WERI-Rb-1 (cell line): Measurements from ENCODE around the gene SRPK3.

Experiments used
- DNase-seq: peaks from one replicate; pipeline ENCODE4 v3.0.0-alpha.2; 2020
- H3K27ac ChIP-seq: fragments of 250-450 bp; sonication (Bioruptor Pico); 2 replicates; pipeline ENCODE4 v1.5.1; 2020; ENCODE audit warnings: mild to moderate bottlenecking, moderate library complexity
- H3K27me3 ChIP-seq: fragments of 250-450 bp; sonication (Bioruptor Pico); 2 replicates; pipeline ENCODE4 v1.5.1; 2021; ENCODE audit warnings: mild to moderate bottlenecking, low read depth, moderate library complexity; ENCODE audit not compliant: insufficient read depth, severe bottlenecking
- H3K36me3 ChIP-seq: fragments of 250-450 bp; sonication (Bioruptor Pico); 2 replicates; pipeline ENCODE4 v1.5.1; 2020; ENCODE audit warnings: mild to moderate bottlenecking, moderate library complexity
- H3K4me3 ChIP-seq: 2 replicates; pipeline ENCODE4 v1.5.1; 2011; ENCODE audit warnings: low read depth, mild to moderate bottlenecking, control low read depth, low read length
- H3K9me3 ChIP-seq: fragments of 250-450 bp; sonication (Bioruptor Pico); 2 replicates; pipeline ENCODE4 v1.5.1; 2021; ENCODE audit warnings: mild to moderate bottlenecking, moderate library complexity; ENCODE audit not compliant: severe bottlenecking
- TF ChIP-seq, protein P1 (sequence below): IDR thresholded peaks from 2 replicates; pipeline ENCODE4 v1.5.1; 2011; ENCODE audit warnings: low read depth, mild to moderate bottlenecking, control low read depth, inconsistent platforms, low read length

Gene SRPK3

DNA sequence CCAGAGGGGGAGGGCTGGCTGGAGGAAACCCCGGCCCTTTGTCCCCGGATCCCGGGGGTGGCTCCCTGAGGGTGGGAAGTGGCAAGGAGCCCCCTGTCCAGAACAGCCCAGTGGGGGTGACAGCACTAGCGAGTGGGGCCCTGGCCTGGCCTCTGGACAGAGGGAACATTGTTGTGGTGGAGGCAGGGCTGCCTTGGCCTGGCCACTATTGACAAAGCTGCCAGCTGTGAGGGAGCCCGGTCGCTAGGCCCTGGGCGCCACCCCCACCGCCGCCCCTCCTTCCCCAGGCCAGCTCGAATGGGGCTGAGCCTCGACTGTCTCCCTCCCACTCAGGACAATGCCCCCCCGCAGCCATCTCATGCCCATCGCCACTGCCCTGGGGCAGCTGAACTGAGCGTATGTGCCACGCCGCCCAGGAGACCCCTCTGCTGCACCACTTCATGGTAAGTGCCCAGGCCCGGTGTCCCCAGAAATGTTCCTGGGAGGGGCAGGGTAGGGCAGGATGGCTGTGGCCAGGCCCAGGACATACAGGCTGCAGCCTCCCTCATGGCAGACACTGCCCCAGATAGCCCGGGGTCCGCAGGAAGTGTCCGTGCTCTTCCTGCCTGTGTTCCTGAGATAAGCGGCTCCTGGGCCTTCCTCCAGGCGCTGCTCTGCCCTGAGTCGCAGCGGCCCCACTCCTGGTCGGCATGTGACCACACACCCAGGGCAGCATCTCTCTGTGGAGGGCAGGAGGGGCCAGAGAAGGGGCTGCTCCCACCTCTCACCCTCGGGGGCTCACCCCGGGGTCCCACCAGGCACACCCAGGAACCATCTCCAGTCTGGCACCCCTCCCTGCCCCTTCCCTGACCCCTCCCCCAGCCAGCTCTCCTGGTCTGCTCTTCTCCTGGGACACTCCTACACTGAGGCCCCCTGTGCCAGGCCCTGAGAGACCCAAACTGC, 15.4 kb upstream of the SRPK3 start:
- Histone ChIP-seq H3K27ac (no peak overlapping the region), H3K27me3 (peaks cover 38% of the 10 kb centered on the region), H3K9me3 (no peaks in the 10 kb centered on the region), H3K36me3 (no peaks in the 10 kb centered on the region), H3K4me3 (no peak overlapping the region)
- peak; percentile 12 for DNase-seq
- TF ChIP-seq, protein P1, sequence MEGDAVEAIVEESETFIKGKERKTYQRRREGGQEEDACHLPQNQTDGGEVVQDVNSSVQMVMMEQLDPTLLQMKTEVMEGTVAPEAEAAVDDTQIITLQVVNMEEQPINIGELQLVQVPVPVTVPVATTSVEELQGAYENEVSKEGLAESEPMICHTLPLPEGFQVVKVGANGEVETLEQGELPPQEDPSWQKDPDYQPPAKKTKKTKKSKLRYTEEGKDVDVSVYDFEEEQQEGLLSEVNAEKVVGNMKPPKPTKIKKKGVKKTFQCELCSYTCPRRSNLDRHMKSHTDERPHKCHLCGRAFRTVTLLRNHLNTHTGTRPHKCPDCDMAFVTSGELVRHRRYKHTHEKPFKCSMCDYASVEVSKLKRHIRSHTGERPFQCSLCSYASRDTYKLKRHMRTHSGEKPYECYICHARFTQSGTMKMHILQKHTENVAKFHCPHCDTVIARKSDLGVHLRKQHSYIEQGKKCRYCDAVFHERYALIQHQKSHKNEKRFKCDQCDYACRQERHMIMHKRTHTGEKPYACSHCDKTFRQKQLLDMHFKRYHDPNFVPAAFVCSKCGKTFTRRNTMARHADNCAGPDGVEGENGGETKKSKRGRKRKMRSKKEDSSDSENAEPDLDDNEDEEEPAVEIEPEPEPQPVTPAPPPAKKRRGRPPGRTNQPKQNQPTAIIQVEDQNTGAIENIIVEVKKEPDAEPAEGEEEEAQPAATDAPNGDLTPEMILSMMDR = no peak

DNA sequence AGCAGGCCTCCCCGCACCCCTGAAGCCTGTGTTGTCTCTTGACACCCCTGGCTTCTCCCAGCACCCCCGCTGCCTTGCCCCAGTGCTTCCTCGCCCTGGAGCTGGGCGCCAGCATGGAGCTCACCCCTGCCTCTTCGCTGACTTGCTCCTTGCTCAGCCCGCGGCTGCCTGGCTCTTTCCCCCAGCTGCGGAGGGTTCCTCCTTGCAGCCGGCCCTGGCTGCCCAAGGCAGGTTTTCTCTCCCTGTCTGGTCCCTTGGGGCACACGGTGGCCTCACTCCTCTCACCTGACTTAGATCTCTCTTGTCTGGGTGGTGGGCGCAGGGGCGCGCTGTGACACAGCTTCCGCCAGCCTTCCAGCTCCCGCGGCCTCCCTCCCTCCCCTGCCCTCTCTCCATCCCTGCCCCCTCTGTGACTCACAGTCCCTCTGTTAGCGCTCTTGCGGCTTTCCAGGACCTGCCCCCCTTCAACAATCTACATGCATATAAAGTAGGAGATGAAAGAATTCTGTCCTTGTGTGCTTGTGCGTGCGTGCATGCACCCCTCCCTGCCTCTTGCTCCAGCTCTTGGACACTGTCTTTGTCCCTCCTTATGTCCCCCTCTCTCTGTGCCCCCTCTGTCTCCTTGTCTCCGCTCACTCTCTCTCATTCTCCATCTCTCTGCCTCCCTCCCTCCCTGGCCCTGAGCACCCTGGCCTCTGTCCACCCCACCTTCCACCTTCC, 14.6 kb upstream of the SRPK3 start:
- TF ChIP-seq, protein P1 = no peak
- peaks cover 40% of the 10 kb centered on the region for H3K27me3 ChIP-seq
- H3K27ac ChIP-seq = no peak overlapping the region
- no peaks in the 10 kb centered on the region for H3K9me3 ChIP-seq
- no peak overlapping the region for H3K4me3 ChIP-seq
- no peaks in the 10 kb centered on the region for H3K36me3 ChIP-seq
- peak; percentile 36 for DNase-seq

DNA sequence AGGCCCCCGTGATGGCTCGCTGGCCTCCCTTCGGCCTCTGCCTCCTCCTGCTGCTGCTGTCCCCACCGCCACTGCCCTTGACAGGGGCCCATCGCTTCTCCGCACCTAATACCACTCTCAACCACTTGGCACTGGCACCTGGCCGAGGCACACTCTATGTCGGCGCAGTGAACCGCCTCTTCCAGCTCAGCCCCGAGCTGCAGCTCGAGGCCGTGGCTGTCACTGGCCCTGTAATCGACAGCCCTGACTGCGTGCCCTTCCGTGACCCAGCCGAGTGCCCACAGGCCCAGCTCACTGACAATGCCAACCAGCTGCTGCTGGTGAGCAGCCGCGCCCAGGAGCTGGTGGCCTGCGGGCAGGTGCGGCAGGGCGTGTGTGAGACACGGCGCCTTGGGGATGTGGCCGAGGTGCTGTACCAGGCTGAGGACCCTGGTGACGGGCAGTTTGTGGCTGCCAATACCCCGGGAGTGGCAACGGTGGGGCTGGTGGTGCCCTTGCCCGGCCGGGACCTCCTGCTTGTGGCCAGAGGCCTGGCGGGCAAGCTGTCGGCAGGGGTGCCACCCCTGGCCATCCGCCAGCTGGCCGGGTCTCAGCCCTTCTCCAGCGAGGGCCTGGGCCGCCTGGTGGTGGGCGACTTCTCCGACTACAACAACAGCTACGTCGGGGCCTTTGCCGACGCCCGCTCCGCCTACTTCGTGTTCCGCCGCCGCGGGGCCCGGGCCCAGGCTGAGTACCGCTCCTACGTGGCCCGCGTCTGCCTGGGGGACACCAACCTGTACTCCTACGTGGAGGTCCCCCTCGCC, 13.8 kb upstream of the SRPK3 start:
- H3K9me3 ChIP-seq = no peaks in the 10 kb centered on the region
- no peak overlapping the region for H3K4me3 ChIP-seq
- H3K27me3 ChIP-seq = peaks cover 47% of the 10 kb centered on the region
- no peaks in the 10 kb centered on the region for H3K36me3 ChIP-seq
- no peak overlapping the region for H3K27ac ChIP-seq
- TF ChIP-seq, protein P1 = no peak
- peak; percentile 11 for DNase-seq

DNA sequence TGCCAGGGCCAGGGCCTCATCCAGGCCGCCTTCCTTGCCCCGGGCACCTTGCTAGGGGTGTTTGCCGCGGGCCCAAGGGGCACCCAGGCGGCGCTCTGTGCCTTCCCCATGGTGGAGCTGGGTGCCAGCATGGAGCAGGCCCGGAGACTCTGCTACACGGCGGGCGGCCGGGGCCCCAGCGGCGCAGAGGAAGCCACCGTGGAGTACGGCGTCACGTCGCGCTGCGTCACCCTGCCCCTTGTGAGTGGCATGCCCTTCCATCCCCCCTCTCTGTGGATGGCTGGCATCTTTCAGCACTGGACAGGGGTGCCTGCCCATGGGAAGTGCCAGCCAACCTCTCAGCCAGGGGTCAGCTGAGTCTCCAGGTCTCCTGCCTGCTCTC, 13.2 kb upstream of the SRPK3 start:
- peaks cover 42% of the 10 kb centered on the region for H3K27me3 ChIP-seq
- DNase-seq = peak; percentile 6

More for the DNA sequence above, 13.2 kb upstream of the SRPK3 start:
- H3K4me3 ChIP-seq = no peak overlapping the region
- TF ChIP-seq, protein P1 = no peak
- no peak overlapping the region for H3K27ac ChIP-seq
- no peaks in the 10 kb centered on the region for H3K36me3 ChIP-seq
- H3K9me3 ChIP-seq = no peaks in the 10 kb centered on the region
